Activated CD8-positive, alpha-beta memory T cell treated with anti-CD3 and anti-CD28 coated beads, Interleukin-2, amount 50 U/mL, for 1 hour (primary cell): ENCODE results near the gene FIGNL2.

Source experiments
- DNase-seq: peaks from one replicate; pipeline ENCODE4 v3.0.0-alpha.2; 2020; ENCODE audit errors: extremely low read depth

Gene FIGNL2

DNA sequence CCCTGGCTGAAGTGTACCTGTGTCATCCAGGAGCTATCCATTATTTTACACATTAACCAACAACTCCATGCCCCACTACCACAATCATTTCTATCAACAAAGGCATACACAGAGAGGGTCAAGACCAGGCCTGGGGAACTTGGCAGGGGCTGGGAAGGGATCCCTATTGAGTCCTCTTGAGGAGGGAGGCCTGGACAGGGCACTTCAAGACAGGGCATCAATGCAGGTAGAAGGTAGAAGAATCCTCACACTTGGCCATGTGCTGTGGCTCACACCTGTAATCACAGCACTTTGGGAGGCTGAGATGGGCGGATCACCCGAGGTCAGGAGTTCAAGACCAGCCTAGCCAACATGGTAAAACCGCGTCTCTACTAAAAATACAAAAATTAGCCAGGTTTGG is 26.0 kb upstream of the FIGNL2 start:
- no peak for DNase-seq

DNA sequence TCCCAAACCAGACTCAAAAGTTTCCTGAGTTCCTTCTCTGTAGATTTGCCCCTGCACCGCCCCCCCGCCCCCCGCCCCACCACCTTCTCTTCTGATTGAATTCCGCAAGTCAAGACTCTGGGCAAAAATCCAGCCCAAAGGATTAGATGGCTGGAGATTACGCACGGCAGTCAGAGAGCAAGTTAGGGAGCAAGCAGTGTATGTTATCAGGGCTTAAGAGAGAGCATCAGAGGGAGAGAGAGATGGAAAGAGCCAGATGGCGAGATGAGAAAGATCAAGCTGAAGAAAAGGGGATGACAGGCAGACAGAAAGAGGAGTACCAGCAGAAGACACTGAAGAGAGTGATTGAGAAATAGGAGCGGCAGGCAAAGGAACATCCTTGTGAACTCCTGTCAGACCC is 25.5 kb upstream of the FIGNL2 start:
- no peak for DNase-seq

DNA sequence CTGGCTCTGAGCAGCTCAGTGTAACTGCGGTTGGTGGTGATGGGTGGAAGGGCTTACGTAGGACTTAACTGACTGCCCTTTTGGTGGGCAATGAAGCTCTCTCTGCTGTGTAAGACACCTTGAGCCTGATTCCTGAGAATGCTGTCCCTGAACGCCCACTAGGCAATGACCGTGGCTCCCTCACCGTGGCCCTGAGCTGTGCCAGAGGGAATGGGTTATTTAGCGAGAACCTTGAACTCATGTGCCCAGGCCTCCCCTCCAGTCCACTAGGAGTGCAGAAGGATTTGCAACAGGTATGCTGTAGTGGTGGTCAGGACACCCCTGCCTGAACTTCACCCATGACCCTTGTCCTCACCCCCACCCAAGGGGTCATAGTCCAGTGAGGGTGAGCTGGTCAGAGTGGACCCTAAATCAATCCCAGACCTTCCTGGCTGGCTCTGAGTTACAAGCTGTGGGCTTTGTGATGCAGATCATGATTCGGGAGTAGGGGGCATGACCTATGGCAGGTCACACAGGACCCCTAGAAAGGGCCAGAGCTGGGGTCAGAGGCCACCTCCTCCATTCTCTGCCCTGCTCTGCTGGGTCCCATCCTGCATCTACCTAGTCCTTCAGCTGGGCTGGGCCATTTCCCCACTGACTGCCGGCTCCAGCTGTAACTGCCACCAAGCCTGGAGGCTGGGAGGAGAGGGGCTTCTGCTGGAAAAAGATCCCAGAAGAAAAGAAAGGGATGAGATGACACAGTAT is 24.9 kb upstream of the FIGNL2 start:
- DNase-seq, result no peak

DNA sequence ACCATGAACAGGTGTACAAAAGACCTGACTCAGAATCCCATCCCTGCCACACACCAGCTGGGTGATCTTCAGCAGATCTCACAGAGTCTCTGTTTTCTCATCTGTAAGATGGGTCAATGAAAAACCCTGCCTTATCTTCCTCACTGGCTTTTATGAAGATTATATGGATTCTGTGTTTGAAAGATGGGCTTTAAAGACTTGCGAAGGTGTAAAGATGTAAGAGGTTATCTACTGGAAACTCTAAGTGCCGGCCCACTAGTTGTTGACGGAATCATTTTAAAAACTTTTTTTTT is 24.1 kb upstream of the FIGNL2 start:
- no peak for DNase-seq

DNA sequence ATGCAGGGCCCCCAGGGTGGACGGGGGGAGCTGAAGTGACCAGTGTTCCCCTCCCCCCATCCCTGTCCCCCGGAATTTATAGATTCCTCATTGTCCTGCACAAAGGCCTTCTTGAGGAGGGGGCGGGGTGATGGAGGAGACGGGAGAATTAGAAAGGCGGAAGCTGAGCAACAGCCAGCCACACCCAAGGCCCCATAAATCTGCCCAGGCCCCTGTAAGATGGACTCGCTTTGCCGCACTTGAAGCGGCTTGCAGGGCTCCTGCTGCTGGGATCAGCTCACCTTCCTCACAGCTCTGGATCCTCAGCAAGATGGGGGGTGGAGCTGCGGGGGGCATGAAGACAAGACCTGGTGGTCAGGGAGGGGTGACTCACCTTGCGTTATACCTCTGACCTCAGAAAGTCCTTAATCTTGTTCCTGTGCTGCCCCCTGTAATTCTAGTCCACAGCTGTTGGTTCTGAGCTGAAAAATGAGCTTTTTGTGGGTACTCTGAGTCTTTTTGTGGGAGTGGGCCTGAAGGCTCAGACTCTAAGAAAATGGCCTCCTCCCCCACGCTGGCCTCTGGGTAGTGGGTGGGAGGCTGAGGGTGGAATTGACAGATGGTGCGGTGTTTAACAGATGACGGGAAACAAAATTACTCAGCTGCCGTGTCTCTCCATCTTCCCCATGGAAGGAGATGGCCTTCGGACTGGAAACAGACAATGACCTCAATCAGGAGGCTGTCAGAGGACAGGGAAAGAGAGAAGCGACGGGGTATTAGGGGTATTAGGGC is 23.6 kb upstream of the FIGNL2 start:
- DNase-seq, result no peak

DNA sequence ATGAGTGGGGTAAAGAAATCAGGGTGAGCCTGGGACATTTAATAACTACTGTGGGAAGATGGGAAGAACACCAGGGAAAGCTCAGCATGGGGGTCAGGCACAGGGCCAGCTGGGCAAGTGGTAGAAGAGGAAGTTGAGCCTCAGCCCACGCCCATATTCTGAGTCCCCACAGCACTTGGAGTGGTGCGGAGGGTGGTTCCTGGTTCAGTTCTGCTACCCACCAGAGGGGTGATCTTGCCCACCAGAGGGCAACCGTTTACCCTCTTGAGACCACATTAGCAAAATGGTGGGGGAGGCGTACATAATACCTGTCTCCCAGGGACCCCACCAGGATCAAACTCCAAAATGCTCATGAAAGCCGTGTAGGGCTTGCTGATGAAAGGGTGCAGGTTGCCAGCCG is 22.6 kb upstream of the FIGNL2 start:
- no peak for DNase-seq

DNA sequence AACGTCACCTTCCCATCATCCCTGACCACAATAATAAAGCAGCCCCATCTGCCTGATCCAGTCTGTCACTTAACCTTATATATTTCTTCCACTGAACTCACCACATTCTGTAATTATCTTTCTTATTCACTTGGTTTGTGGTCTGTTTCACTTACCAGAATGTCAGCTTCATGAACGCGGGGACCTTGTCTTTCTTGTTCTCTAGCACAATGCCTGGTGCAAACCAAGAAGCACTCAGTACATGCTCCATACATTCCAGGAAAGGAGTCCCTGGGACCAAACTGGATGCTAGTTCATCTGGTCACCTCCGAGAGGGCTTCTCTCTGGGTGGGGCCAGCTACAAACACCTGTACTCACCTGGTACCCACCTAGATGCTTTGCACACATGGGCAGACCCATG is 22.0 kb upstream of the FIGNL2 start:
- DNase-seq, result no peak

DNA sequence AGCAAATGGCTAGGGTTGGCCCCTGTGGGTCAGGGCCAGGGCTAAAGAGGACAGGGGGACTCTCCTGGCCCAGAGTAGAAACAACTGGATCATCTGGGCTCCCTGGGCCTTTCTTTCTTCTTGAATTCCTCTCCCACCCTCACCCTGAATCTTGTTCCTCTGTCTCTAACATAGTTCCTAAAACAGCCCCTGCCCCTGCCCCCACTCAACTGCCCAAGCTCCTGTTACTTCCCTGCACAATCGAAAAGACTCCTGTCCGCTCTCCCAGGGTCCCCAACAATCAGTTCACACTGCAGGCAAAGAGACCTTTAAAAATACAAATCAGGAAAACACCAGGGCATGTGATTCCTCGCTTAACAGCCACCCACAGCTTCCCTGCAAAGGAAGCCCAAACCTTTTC is 21.4 kb upstream of the FIGNL2 start:
- no peak for DNase-seq

DNA sequence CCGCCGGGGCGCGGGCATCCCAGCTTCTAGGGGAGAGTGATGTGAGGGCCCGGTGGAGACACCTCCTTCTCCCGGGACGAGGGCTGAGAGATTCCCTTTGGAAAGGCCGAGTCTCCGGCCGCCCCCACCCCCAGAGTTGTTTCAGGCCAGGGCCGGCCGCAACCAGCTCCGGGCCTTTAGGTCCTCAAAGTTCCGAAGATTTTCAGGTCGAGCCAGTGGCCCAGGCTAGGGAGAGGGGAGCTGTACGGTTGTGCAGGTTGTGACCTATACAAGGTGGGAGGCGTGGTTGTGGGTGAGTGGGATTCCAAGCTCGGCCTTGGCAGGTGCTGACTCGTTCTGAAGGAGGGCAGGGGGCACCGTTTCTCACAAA is 21.0 kb upstream of the FIGNL2 start:
- no peak for DNase-seq

DNA sequence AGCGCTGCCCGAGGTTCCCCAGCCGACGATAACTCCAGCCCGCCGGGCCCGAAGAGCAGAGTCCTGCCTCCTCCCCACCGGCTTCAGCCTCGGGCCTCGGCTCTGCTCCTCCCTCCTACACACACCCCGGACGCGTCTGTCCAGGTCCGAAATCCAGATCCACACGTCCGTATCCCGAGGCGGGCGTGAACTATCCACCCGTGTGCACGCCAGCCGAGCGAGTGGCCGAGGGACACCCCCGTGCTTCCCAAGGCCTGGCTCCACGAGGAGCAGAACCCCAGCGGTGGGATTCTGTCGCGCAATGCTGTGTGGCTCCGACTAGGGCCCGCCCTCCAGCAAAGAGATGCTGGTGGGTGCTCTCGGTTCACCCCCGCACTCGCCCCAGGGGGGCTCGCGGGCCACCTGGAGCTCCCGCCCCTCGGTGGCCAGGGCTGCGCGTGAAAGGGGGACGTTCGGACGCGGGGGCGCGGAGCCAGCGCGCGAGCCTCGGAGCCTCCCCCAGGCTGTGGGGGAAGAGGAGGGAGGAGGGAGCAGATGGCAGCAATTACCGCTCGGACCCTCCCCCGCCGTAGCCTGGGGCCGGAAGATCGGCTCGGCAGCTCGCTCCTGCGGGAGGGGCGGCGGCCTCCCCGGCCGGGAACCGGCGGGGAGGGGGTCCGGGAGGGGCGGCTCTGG is 20.4 kb upstream of the FIGNL2 start:
- no peak for DNase-seq

DNA sequence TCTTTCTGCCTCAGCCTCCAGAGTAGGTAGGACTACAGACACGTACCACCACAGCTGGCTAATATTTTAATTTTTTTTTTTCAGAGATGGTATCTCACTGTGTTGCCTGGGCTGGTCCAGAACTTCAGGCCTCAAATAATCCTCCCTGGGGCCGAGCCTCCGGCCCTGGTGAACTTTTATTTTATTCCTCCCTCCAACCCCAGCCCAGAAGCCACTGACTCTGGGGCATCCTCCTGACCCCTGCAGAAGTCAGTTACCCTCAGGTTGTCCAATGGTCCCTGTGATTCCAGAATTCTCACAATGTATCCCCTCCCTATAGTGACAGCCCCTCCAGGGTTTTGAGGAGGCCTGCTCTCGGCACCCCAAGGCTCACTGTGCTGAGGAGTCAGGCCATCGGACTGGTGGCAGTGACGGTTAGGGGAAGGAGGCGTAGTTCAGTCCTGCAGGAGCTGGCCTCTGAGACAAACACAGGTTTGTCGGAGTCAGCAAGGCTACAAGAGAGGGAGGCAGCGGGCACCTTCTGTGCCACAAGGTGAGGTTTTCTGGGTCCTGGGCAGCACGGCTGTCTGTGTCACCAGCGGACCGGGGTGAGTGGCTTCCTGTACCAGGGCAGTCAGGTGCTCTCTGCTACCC is 19.4 kb upstream of the FIGNL2 start:
- DNase-seq, result no peak

DNA sequence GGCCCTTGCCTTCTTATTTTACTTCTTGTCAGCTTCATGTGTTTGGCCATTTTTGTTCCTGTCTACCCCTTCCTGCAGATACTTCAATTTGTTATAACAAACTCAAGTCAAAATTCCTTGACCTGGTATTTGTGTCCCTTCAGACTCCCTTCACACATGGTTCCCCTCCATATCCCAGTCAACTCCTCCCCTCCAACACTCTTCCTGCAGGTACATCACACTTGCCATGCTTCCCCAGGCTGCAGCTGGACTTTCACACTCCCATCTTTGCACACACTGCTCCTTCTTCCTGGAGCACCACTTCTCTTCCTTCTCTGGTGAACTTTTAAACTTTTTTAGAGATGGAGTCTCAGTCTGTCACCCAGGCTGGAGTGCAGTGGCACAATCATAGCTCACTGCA is 18.9 kb upstream of the FIGNL2 start:
- no peak for DNase-seq

DNA sequence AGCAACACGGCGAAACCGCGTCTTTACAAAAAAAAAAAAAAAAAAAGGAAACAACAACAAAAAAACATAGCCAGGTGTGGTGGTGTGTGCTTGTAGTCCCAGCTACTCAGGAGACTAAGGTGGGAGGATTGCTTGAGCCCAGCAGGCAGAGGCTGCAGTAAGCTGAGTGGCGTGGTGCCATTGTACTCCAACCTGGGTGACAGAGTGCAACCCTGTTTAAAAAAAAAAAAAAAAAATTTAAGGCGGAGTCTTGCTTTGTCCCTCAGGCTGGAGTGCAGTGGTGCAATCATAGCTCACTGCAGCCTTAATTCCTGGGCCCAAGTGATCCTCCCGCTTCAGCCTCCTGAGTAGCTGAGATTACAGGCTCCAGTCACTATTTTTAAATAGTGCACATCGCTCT is 18.2 kb upstream of the FIGNL2 start:
- DNase-seq, result no peak

DNA sequence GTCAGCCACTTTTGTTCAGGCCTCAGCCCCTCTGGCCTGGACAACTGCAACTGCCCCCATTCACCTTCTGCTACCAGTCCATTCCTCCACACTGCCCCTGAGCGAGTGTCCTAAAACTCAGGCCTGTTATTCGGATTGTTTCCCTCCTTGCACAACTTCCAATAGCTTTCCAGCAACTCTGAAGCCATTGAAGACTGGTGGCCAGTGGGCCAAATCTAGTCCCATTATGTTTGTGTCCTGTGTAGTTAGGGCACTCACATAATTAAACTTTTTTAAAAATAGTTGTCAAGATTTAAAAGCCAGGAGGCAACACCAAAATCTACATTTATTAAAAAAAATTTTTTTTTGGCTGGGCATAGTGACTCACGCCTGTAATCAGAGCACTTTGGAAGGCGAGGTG is 17.8 kb upstream of the FIGNL2 start:
- no peak for DNase-seq

DNA sequence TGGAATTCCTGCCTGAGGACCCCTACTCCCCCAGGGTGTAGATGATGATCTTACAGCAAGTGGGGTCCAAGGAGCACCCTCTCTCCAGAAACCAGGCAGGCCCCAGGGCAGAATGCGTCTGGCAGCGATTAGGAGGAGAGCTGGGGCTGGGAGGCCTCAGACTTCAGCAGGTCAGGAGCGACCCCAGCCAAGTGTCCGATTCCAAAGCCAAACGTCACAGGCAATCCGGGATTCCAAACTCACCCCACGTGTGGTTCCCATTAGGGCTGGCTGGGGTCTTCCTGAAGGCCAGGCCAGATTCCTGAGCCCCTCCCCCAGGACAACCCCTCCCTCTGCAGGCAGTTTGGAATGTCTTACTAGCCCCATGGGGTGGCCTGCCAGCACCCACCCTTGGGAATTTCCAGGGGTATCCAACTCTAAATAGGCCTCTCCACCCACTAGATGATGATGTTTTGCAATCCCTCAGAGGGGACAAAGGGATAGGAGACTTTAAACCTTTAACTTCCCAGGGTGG is 17.3 kb upstream of the FIGNL2 start:
- no peak for DNase-seq

DNA sequence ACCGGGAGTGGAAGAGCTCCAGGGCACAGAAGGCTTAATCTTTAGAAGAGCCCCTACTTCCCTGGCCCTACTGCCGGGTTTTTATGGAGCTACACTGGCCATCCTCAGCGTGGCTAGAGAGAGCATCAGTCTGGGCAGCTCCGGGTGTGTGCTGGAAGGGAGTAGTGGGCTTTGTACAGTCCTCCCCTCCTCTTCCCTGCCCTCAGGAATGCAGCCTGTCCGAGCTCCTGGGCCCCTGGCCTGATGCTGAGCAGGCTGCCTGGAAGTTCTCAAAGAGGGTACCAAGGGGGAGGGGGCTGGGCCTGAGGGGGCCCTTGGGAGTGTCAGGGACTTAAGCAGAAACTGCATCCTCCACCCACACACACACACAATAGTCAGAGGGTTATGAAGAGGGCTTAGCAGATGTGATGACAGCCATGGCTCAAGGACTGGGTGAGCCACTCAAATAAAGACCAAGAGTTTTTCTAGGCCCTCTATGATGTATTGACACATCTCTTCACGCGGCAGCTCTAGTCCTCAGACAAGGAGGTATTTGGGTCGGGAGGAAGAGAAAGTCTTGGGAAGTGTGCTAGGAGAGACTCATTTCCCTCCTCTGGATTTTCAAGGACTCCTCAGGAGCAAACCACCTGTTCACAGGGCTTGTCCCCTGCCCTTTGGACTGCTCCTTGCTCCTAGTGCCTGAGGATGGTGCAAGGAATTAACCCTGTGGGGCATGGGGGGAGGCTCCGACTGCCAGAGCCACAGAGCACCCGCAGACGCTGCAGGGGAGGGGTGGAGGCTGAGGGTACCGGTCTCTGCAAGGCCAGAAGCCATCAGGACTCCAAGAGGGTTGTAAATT is 16.5 kb upstream of the FIGNL2 start:
- DNase-seq, result no peak

DNA sequence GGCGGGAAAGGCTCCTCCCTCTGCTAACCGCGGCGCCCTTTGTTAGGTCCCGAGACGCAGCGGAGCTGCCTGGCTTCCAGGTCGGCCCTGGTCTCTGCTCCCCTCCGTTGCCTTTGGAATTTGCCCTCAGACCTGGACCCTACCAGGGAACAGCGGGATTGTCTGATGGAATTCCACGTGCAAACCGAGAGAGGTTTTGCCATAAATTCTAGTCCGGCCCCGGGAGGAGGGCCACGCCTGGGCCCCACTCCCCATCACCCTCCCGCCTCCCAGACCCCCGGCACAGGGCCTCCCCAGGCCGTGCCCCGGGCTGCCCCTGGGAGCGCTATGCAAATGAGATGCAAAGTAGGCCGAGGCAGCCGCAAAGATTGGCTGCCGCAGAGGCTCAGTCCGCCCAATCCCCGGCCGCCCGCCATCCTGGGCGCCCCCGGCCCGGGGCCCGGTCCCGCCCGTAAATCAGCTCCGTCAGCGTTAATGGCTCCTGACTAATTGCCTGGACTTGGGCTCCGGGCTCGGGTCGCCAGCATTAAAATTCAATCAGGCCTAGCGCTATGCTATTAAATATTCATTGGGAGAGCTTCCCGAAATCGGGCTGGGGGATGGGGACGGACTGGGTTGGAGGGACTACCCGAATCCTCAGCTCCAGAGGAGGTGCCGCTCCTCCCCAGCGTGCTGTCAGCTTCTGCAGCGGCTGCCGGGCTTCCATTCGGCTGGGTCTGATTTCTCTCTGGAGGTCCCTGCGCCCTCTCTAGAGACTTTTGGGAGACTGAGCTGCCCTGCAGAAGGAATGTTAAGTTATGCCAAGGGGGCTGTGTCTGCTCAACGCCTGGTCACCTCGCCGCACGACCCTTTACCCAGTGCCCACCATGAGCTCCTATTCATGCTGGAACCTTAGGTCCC is 15.7 kb upstream of the FIGNL2 start:
- no peak for DNase-seq

DNA sequence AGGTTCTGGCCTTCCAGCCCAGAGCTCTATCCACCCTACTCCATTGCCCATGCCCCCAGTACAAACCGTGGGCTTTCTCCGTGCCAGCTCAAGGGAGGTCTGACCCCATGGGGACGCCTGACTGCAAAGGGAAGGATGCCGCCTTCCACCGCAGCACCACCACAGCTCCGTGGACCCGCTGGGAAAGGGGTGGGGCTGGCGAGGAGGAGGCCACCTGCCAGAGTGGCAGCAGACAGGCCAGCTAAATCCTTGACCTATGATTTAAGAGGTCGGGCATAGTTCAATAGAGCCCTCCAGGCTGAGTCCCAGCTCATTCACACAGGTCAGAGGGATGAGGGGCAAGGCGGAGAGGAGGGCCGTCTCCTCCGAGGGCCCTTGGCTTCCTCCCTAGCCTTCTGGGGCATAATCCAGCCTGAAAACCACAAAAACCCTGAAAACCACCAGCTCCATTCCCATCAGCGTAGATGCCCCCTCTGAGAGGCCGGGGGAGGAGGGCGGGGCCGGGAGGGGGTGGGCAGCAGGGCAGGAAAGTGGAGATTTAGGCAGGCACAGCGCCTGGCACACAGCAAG is 14.9 kb upstream of the FIGNL2 start:
- no peak for DNase-seq

DNA sequence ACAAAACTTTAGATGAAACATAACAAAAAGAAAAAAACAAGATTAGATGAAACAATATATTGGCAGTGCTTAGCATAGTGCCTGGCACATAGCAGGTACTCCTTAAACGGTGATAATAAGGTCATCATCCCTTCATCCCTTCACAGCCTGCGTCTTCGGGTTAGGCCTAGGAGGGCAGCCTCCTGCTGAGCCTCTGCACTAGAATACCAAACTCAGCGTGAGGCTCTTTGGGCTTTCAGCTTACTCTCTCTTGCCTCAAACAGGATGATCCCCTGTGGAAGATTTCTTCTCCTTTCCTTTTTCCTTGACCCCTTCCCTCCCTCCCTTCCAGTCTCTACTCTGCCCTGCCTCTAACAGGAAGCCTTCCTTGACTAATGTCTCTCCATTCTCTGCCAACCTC is 14.4 kb upstream of the FIGNL2 start:
- DNase-seq, result no peak

DNA sequence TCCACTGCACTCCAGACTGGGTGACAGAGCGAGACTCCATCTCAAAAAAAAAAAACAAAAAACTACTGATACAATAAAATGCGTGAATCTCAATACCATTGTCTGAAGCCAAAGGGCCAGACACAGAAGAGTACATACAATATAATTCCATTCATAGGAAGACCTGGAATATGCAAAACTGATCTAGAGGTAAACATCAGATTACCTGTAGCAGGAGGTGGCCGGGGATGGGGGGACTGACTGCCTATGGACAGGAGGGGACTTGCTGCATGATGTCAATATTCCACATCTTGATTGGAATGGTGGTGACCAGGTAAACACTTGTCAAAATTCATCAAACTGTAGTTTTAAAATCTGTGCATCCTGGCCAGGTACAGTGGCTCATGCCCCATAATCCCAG is 12.5 kb upstream of the FIGNL2 start:
- no peak for DNase-seq
